Cardiac septum (tissue), 1 donor: Measurements from ENCODE around the gene SMAD6. TPM values are rescaled to one million over a fixed set of nuclear protein-coding genes. Genes with fewer than 3 reads are reported as not detected.

Source experiments
- DNase-seq: peaks from one replicate; pipeline ENCODE4 v3.0.0-alpha.2; 2020; ENCODE audit warnings: low spot score
- intact Hi-C: fragments of 100-400 bp; cut with DNase I; formaldehyde crosslinking; loops from one replicate; pipeline ENCODE4 v1.14.0; 2022
- total RNA-seq: library from RNA; stranded (reverse); fragmentation: NEBNext Ultra II Directional; extraction: Animal tissue kit (Norgen Biotek cat#: 25700); gene quantifications from one replicate; pipeline ENCODE4 v1.2.1, GENCODE V29; 2021
- donor health status: DM: no; HTN: no; CAD: no.

The SMAD6 gene
- total RNA-seq, 1 donor from 2014 or later = 50.2 TPM

DNA sequence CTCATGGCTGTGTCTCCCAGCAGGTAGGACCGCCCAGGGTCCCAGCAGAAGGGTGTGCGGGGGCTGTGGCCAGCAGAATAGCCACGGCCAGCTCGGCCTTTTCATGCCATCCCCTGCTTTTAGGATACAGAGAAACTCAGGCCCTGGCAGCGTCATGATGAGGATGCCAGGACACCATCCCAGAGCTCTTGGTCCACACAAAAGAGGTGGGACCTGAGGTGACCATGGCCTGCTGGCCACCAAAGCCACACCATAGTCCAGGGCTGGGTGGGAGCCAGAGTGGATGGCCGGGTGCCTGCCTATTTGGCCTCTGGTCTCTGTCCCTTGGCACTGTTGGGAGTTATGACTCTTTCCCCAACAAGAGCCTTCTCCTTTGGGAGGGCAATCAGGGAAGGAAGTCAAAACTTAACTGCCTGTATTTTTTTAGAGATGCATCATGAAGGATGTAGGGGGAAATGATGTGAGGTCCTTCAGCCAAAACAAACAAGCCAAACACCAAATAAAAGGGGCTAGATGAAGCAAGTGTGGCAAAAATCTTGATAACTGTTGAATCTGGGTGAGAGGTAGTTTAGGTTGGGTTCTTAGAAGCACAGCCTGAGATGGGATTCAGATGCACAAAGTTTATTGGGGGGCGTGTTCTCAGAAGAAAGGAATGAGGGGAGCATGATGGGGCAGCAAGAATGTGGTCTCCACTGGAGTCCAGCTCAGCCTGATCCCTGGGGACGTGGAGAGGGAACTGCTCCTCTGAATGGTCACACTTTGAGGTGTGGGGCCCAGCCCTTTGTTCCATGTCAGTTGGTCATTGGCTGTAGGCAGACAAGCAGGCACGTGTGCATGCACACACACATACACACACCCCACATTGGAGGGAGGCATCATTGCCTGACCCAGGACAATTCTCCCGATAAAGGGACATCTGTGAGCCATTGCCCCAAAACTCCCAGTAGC lies 33.2 kb downstream of the SMAD6 start:
- DNase-seq = no peak
- intact Hi-C loops = no loop called here

DNA sequence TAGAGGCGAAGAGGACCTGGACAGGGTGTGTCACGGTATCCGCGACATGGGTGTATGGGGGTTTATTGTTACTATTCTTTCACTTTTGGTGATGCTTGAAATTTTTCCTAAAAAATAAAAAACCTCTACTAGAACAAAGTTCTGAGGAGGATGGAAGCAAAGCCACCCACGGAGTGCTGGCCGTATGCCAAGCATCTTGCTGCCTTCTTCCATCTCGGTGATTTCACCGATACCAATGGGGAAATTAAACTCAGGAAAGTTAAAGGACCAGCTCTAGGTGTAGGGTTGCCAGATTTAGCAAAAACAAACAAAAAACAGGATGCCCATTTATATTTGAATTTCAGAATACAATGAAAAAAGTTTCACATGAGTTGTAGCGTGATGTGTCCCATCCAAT lies 33.9 kb downstream of the SMAD6 start:
- intact Hi-C loops = no loop called here
- DNase-seq = no peak

DNA sequence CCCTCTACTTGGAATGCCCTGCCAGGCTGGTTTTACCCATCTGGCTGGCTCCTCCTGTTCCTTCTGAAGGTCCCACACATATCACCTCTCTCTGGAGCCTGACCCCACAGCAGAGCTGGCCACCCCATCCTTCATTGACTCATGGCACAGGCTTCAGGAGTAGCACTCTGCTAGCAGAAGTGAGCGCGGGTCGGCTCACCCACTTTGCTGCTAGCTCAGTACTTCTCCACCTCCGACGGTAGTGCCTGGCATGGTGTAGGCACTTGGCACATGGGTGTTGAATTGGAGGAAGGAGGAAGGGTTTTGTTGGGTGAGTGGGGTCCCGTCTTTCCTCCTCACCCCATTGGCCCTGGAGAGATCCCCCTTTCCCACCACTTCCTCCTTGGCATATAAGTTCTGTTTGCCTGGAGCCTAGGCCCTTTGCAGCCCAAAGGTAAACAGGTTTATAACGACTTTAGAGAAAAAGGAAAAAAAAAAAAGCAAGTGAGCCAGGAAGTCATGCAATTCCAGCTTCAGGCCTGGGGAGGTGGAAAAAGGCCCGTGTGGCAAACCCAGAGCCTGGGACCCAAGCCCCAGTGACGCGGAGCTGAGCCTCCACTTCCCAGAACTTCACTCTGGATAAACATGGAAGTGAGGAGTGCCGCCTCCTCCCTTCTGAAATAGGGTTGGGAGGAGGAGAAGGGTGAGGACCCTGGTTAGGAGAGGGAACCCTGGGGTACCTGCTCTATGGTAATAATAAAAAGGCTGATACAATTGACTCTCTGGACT lies 35.4 kb downstream of the SMAD6 start:
- DNase-seq = no peak
- intact Hi-C loops = no loop called here

DNA sequence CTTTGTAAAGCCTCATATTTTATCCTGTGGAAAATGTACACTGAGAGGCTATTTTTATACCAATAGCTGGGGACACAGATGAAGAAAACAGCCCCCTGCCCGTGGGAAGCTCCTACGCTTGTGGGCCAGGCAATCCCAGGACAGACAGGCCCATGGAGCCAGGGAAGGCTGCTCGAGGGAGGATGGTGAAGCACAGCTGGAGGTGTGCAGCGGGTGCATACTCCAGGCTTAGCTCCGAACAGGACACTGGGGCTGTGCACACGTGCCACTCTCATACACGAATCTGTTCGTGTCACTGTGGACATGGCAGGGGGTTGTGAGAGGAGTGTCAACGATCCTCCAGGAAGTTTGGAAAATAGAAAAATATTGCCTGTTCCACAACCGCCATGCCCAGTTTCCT lies 36.1 kb downstream of the SMAD6 start:
- intact Hi-C loops = no loop called here
- DNase-seq = no peak

DNA sequence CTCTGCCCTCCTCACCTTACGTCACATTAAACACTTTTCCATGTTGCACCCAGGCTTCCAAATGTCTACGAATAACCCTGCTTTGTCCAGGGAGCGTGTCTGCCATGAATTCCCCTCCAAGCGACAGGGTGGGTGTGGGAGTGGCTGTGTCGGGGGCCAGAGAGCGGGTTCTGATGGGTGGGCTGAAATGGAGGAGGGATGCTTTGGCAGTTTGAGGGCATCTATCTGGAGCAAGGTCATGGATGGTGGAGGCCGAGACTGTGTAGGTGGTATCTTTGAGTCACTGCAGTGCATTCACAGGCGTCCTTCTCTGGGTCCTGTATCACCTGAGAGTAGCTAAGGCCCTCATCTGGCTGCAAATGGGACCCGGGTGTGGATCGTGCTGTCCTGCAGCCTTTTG lies 36.6 kb downstream of the SMAD6 start:
- DNase-seq = no peak
- intact Hi-C loops = no loop called here

DNA sequence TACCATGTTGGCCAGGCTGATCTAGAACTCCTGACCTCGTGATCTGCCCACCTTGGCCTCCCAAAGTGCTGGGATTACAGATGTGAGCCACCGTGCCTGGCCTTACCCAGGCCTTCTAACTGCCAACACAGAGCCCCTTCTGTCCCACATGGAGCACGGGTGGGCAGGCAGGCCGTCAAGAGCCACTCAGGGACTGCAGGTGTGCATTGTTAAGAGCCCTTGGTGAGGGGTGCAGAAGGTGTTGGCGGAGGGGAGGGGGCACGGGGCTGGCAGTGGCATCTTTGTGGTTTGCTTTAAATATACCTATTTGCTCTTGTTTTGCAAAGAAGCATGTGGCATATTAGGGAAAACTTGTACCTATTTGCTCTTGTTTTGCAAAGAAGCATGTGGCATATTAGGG lies 37.3 kb downstream of the SMAD6 start:
- intact Hi-C loops = no loop called here
- DNase-seq = no peak

DNA sequence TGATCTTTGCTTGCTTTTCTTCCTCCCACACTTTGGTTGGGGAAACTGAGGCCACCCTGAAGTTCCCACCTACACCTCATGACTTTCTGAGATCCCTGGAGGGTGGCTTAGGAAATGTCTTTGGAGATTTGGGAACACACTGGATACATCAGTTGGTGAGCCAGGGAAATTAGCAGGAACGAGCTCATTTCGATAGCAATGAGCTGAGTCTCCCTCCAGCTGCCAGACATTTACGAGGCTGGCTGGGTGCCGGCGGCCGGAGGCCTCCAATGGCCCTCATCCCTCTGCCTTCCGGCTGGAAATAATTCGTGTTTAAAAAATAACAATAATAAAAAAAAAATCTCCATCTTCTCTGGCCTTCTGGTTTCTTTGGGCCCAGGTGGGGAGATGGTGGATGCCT lies 38.8 kb downstream of the SMAD6 start:
- intact Hi-C loops = no loop called here
- DNase-seq = no peak

DNA sequence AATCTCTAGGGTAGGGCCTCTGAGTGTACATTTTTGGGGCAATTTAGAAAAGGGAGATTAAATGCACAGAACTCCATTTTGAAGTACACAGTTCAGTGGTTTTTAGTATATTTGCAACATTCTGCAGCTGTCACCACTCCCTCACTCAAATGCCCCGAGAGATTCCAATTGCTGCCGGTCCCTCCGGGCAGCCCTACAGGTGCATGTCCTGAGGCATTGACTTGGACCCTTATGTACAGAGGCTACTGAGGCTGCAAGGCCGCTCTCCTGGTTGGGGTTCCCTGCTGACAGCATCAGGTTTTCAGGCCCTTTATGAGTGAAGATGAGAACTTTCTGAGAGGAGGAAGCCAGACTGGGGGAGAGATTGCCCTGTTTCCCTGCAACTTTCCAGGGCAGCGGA lies 39.6 kb downstream of the SMAD6 start:
- intact Hi-C loops = no loop called here
- no peak for DNase-seq

DNA sequence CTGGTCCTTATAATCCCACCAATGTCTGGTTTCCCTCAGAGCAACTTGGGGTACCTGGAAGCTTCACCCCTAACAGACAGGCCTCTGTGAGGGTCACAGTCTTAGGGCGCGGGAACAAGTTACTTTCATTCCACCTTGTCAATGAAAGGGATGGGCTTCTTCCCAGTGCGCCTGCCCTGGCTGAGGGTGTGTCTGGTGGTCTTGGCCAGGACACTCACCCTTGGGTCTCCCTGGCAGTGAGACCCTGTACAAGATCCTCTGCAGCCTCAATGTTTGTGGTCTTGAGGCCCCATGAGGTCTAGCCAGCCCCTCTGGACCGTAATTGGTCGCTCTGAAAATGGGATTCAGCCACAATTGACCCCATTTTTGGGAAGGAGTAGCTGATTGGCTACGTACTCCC lies 40.2 kb downstream of the SMAD6 start:
- no peak for DNase-seq
- intact Hi-C loops = no loop called here

DNA sequence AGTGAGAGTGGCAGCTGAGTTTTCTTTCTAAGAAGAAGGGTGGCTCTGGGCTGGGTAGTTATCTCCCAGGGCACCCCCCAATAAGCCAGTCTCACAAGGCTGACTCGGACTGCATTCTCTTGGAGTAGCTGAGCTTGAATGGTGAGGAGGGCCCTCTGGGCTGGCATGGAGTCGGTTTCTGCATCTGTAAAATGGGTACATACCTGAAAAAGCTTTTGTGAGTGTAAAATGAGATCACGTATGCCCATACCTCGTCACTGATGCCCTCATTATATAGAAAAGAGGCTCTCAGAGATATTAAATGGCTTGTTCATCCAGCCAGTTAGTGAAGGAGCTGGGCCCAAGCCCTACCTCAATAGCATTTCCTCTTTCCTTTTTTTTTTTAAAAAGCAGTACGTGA lies 41.2 kb downstream of the SMAD6 start:
- no peak for DNase-seq
- intact Hi-C loops = no loop called here

DNA sequence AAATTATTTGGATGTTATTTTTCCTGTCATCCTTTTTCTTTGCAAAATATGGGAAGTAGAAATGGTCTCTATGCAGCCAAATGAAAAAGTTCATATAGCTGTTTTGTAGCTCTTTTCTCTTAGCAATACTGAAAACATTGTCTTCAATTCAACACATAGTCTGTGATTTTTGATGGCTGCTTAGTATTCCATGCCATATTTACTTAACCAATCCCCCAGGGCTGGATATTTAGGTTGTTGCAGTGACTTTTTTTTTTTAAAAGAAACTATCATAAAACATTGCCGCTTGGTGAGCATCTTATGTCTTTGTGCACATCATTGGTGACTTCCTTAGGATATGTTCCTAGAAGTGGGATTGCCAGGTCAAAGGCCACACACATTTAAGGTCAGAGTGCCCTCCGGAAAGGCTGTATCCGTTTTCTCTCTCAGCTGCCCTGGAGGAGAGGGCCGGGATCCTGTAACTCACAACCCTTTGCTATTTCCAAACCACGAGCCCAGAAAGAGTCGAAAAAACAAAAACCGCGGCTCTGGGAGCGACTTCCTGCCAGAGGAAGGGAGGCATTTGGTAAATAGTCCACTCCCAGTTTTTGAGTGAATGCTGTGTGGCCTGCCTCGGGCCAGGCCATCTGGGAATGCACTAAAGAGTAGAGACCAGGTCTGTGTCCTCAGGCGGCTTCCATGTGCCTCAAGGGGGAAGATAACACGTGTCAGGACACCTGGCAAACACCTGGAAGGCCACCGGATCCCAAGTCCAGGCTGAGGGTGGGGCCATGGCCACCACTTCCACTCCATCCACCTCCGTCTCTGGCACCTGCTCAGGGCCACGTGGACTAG lies 41.9 kb downstream of the SMAD6 start:
- intact Hi-C loops = no loop called here
- DNase-seq = no peak

DNA sequence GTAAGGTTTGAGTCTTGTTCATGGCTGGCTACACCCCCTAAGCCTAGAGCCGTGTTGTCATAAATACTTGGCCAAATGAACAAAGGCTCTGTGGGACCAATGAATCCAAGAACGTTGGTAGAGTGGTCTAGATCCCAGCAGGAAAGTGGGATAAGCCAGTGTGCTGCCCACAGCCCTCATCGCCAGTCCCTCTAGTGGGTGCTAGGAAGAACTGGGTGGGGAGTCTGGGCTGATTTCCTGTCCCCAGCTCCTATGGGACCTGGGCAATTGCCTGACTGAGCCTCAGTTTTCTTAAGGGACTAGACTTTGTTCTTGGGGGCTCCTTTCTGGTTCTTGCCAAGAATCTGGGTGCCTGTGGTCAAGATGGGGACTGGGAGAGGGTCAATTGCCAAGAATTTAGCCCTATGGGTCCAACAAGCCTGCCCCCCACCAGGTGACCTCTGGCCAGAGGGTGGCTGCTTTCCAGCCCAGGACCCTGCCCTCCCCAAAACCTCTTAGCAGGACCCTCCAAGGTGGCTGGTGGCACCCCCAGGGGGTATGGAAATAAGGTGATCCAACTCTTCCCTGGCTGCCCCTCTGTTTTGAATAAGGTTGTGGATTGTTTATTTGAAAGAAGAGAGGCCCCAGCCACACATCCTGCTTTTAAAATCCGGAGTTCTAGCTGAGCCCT lies 42.7 kb downstream of the SMAD6 start:
- intact Hi-C loops = no loop called here
- no peak for DNase-seq

DNA sequence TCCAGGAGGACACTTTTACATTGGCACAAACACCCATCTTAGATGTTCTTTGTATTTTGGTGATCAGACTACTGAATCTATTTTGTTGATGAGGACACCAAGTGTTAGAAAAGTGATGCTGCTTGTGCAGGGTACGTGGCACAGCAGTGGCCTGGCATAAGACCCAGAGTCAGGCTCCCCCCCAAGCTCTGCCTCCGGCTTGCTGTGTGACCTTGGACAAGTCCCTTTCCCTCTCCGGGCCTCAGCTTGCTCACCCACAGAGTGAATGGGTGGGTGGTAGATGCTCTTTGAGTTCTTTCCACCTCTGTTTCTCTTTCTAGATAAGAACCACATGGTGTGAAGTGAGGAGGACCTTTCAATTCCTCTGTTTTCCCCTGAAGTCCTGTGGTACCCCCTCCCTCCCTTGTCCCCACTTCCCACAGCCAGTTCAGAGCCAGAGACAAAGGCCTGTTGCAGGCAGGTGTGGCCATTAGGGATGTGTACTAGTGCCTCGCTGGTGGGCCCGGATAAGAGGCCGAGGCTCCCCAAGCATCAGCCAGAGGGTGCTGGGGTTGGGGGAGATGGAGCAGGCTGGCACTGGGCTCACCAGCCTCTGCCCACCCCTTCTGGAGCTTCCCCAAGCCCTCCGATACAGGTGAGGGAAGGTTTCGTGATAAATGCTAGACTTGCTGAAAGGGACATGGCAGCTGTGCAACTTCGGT lies 43.6 kb downstream of the SMAD6 start:
- no peak for DNase-seq
- intact Hi-C loops = no loop called here

DNA sequence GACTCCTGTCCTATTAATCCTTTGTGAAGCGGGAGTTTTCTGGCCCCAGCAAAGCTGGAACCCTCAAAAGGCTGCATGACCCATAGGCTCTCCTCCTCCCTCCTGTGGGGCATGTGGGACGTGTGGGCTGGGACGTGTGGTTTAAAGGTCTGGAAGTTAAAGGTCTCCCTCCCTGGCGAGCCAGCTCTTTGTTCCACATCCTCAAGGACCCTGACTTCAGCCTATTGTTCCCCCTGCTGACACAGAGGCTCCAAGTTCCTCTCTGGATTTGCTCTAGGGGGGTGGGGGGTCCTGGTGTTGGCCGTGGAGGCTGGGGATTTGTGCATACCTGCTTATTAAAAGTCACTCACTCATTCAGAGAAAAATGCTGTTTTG lies 44.2 kb downstream of the SMAD6 start:
- intact Hi-C loops = no loop called here

DNA sequence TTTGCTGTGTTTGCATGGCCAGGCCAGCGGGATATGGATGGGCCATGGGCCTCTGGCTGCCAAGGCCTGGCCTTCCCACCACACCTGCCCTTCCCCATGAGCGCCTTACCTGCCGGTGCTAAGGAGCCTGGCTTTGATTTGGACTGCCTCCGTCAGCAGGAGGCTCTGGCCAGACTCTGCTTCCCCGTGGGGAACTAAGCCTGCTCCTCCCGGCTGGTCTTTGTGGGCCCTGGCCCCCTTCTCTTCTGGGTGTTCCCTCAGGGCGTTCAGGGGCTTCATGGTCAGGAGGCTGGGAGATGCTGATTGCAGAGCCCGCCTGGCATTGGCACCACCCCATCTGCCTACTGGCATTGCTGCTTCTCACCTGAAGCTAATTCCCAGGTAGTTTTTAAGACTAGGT lies 45.2 kb downstream of the SMAD6 start:
- DNase-seq = no peak

More for the DNA sequence above, 44.2 kb downstream of the SMAD6 start:
- DNase-seq = no peak

DNA sequence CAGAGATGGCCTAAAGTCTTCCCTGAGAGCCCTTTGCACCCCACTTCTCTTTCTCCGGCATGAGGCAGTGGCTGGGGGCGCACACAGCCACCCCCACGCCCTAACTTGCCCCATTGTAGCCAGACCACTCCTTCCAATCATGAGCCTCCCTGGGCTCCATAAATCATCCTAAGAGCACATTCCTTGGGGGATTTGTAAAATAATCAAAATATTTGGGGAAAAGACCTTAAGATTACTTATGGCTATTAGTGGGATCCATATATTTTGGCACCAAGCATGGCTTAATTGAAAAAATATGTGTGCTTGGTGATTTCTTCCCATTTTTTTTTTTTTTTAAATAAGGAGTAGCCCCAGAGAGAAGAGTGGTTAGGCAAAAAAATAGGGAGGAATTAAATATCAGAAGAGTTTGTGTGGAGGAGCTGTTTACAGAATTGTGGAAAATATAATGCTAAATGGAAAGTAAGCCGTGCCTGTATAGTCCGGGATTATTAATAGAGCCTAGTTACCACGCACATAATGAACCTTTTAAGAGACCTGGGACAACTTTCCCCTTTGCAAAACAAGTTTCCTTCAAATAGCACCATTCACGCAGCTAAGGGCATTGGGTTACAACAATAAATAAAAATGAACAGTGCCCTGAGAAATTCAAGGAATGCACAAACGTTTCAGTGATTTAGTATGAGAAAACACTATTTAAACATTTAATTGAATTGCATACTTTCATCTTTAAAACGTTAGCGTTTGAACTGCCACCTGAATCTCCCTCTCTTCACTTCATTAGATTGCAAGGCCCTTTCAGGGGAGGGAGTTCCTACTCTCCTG lies 46.1 kb downstream of the SMAD6 start:
- intact Hi-C loops = no loop called here
- no peak for DNase-seq

More for the DNA sequence above, 45.2 kb downstream of the SMAD6 start:
- intact Hi-C loops = no loop called here

DNA sequence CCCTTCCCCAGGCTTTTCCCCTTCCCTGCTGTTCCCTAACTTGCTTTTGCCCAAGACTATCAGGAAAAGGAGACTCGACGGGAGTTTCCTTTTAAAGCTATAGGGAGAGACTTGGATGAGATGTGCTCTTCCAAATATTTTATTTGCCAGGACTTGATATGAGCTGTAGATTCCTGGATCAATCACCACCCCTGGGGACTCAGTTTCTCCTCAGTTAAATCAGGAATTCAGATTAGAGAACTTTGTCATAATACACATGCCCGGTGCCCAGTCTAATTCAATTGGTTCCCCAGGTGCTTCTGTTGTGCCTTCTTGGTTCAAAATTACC lies 46.6 kb downstream of the SMAD6 start:
- intact Hi-C loops = no loop called here
- DNase-seq = no peak

DNA sequence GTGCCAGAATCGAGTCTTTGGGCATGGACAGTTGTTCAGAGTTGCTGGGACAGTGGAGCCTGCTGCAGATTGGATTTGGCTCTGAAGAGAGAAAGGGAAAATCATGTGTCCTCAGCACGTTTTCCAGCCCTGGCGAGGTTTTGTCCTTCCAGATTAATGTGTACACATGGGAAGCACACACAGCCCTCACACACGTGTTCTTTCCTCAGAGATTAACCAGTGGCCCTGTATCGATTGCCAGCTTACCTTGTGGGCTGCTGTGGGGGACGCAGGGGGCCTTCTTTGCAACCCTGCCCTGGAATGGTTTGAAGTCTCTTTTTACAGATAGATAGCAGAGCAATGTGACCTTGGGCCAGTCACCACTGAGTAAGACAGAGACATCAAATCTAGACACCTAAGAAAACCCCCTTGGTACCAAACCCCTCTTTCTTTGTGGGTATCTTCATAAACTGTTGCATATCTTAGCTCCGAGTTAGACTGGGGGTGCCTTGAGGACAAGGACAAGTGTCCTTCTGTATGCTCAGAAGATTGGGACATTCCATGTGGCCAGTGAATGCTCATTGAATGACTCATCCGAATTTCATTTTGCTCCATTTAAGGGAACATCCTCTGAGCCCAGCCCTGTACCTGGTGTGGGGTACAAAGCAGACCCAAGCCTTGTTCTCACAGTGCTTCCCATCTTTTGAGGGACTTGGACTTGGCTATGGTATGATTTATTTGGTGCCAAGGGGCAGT lies 48.0 kb downstream of the SMAD6 start:
- intact Hi-C loops = no loop called here
- DNase-seq = no peak
